LNCAP (cell line): ENCODE data around the gene ST6GALNAC5.

Source experiments
- CTCF ChIP-seq: fragments of 450-650 bp; IDR thresholded peaks from 2 replicates; pipeline ENCODE4 v1.5.1; 2017; ENCODE audit warnings: mild to moderate bottlenecking

The ST6GALNAC5 gene

GRCh38 chr1:76925825-76926224 lies 58.5 kb downstream of the ST6GALNAC5 start:
- TF ChIP-seq CTCF: no peak

- no peak for TF ChIP-seq CTCF
Measured at GRCh38 chr1:76928522-76928921, 61.2 kb downstream of the ST6GALNAC5 start.

- no peak for TF ChIP-seq CTCF
Measured at GRCh38 chr1:76929136-76929535, 61.9 kb downstream of the ST6GALNAC5 start.

- no peak for TF ChIP-seq CTCF
Measured at GRCh38 chr1:76933847-76934815, 66.9 kb downstream of the ST6GALNAC5 start.

GRCh38 chr1:76938304-76938703 lies 71.0 kb downstream of the ST6GALNAC5 start:
- TF ChIP-seq CTCF: no peak

GRCh38 chr1:76939050-76939816 lies 72.0 kb downstream of the ST6GALNAC5 start:
- TF ChIP-seq CTCF: no peak

GRCh38 chr1:76939817-76940216 lies 72.5 kb downstream of the ST6GALNAC5 start:
- TF ChIP-seq CTCF: no peak
